Left ventricle myocardium superior (tissue), 1 donor: Measurements from ENCODE around the gene SENP3. TPM values are rescaled to one million over a fixed set of nuclear protein-coding genes. Genes with fewer than 3 reads are reported as not detected.

Source experiments
- ATAC-seq: fragments of 200-7000 bp; cut with Tn5 transposase; one replicate; pipeline ENCODE4 v1.9.1; 2020; ENCODE audit warnings: mild to moderate bottlenecking, moderate library complexity
- DNase-seq: peaks from one replicate; pipeline ENCODE4 v3.0.0-alpha.2; 2020
- intact Hi-C: fragments of 100-400 bp; cut with micrococcal nuclease; formaldehyde crosslinking; loops from one replicate; pipeline ENCODE4 v1.11.0; 2022
- long read RNA-seq: library from polyadenylated mRNA; unstranded; transcript quantifications from one replicate; pipeline ENCODE4 v2.0.0, GENCODE V29; 2021
- total RNA-seq: library from RNA; stranded (reverse); fragmentation: NEBNext Ultra II Directional; extraction: Animal tissue kit (Norgen Biotek cat#: 25700); gene quantifications from one replicate; pipeline ENCODE4 v1.2.1, GENCODE V29; 2021
- donor health status: DM: no; HTN: yes; CAD: no; lungs with severe emphysema.

The SENP3 gene
- 32.8 TPM for total RNA-seq
- long read RNA-seq, transcript SENP3-201 (11 exons, 2,611 nt) = major isoform, 14 of 28 reads
- long read RNA-seq, partial matches to known transcripts = 11 of 28 reads
- long read RNA-seq, other reads (novel, unspliced or antisense) = 0 of 28 reads

GRCh38 chr17:7561589-7562207, at the start of gene SENP3:
SENP3 (plus strand) TSS chr17:7561919; CDS start chr17:7563077, 1,158 bp downstream.
- intact Hi-C loops = no loop called here
- peak; percentile 86 for ATAC-seq

GRCh38 chr17:7512105-7512504, 49.6 kb upstream of the SENP3 start:
- intact Hi-C loops = no loop called here
- ATAC-seq (no peak), DNase-seq (no peak)

More at GRCh38 chr17:7561589-7562207, at the start of gene SENP3:
- DNase-seq = peak; percentile 96

- ATAC-seq (no peak), DNase-seq (no peak)
- intact Hi-C loops = no loop called here
Measured at GRCh38 chr17:7512824-7513540, 48.7 kb upstream of the SENP3 start.

GRCh38 chr17:7513850-7514419, 47.8 kb upstream of the SENP3 start:
- ATAC-seq = no peak
- no peak for DNase-seq
- intact Hi-C loops = no loop called here

GRCh38 chr17:7515911-7516610, 45.7 kb upstream of the SENP3 start:
- no peak for DNase-seq
- intact Hi-C loops = no loop called here
- ATAC-seq = peak; percentile 15

GRCh38 chr17:7523033-7523432, 38.7 kb upstream of the SENP3 start:
- intact Hi-C loops = no loop called here
- peak; percentile 55 for ATAC-seq

GRCh38 chr17:7528842-7529241, 32.9 kb upstream of the SENP3 start:
- intact Hi-C loops = no loop called here
- ATAC-seq (no peak), DNase-seq (no peak)

More at GRCh38 chr17:7523033-7523432, 38.7 kb upstream of the SENP3 start:
- peak; percentile 48 for DNase-seq

- DNase-seq (no peak), ATAC-seq (no peak)
- intact Hi-C loops = no loop called here
Measured at GRCh38 chr17:7530023-7530900, 31.5 kb upstream of the SENP3 start.

GRCh38 chr17:7538050-7538449, 23.7 kb upstream of the SENP3 start:
- ATAC-seq (no peak), DNase-seq (no peak)
- intact Hi-C loops = no loop called here

GRCh38 chr17:7538891-7539545, 22.7 kb upstream of the SENP3 start:
- intact Hi-C loops = no loop called here
- DNase-seq (no peak), ATAC-seq (no peak)

GRCh38 chr17:7541074-7541621, 20.6 kb upstream of the SENP3 start:
- DNase-seq (no peak), ATAC-seq (no peak)
- intact Hi-C loops = no loop called here

- intact Hi-C loops = no loop called here
- DNase-seq (no peak), ATAC-seq (no peak)
Measured at GRCh38 chr17:7544911-7545310, 16.8 kb upstream of the SENP3 start.

- intact Hi-C loops = no loop called here
Measured at GRCh38 chr17:7548585-7549400, 12.9 kb upstream of the SENP3 start, which contains the start of gene TNFSF12. TNFSF12 (plus strand) TSS chr17:7549058; CDS start chr17:7549154, 96 bp downstream.

GRCh38 chr17:7549401-7550055, 12.2 kb upstream of the SENP3 start:
- no peak for DNase-seq
- ATAC-seq = peak; percentile 61
- intact Hi-C loops = no loop called here

More at GRCh38 chr17:7548585-7549400, 12.9 kb upstream of the SENP3 start, which contains the start of gene TNFSF12:
- ATAC-seq (peak; percentile 90), DNase-seq (peak; percentile 86)

- ATAC-seq (no peak), DNase-seq (no peak)
- intact Hi-C loops = no loop called here
Measured at GRCh38 chr17:7550344-7550743, 11.4 kb upstream of the SENP3 start.

- ATAC-seq = no peak
- no peak for DNase-seq
- intact Hi-C loops = no loop called here
Measured at GRCh38 chr17:7551396-7551795, 10.3 kb upstream of the SENP3 start.
